CD4-positive, alpha-beta T cell treated with Interleukin-6 for 4 hours (primary cell): ENCODE results near the gene SENP2.
"Not testable (repeated sequence)": the region's sequence is repeated elsewhere in the genome, so short reads cannot be mapped to it uniquely, and the experiment has no call there.

Experiments
- DNase-seq: peaks from one replicate; pipeline ENCODE4 v3.0.0-alpha.2; 2020; ENCODE audit warnings: mixed read lengths

The SENP2 gene

GRCh38 chr3:185585859-185586685, at the start of gene SENP2:
SENP2 (plus strand) TSS chr3:185586295; CDS start chr3:185586414, 119 bp downstream.
- peak; percentile 99 for DNase-seq

GRCh38 chr3:185537369-185537970, 48.6 kb upstream of the SENP2 start:
- DNase-seq = peak; percentile 18

GRCh38 chr3:185539934-185540333, 46.2 kb upstream of the SENP2 start:
- DNase-seq = no peak

- no peak for DNase-seq
Measured at GRCh38 chr3:185540695-185541094, 45.4 kb upstream of the SENP2 start.

- no peak for DNase-seq
Measured at GRCh38 chr3:185549122-185549521, 37.0 kb upstream of the SENP2 start.

- no peak for DNase-seq
Measured at GRCh38 chr3:185549651-185550111, 36.4 kb upstream of the SENP2 start.

GRCh38 chr3:185552358-185552877, 33.7 kb upstream of the SENP2 start, which contains the start of gene LIPH:
LIPH (minus strand) TSS chr3:185552588; CDS start chr3:185552471, 117 bp downstream.
- no peak for DNase-seq

- DNase-seq = no peak
Measured at GRCh38 chr3:185555101-185555501, 31.0 kb upstream of the SENP2 start.

GRCh38 chr3:185555860-185556347, 30.2 kb upstream of the SENP2 start:
- DNase-seq = no peak

- not testable (repeated sequence) for DNase-seq
Measured at GRCh38 chr3:185556640-185557039, 29.5 kb upstream of the SENP2 start.

GRCh38 chr3:185558395-185558794, 27.7 kb upstream of the SENP2 start:
- DNase-seq = no peak

GRCh38 chr3:185559706-185560090, 26.4 kb upstream of the SENP2 start:
- DNase-seq = no peak

GRCh38 chr3:185560676-185561075, 25.4 kb upstream of the SENP2 start:
- no peak for DNase-seq

- DNase-seq = peak; percentile 20
Measured at GRCh38 chr3:185561374-185561943, 24.6 kb upstream of the SENP2 start.

GRCh38 chr3:185561958-185562357, 24.1 kb upstream of the SENP2 start:
- peak; percentile 7 for DNase-seq

- DNase-seq = no peak
Measured at GRCh38 chr3:185572183-185572582, 13.9 kb upstream of the SENP2 start.

- peak; percentile 33 for DNase-seq
Measured at GRCh38 chr3:185575108-185575869, 10.8 kb upstream of the SENP2 start.

- no peak for DNase-seq
Measured at GRCh38 chr3:185582236-185582635, 3.9 kb upstream of the SENP2 start.

GRCh38 chr3:185582871-185583270, 3.2 kb upstream of the SENP2 start:
- no peak for DNase-seq

- no peak for DNase-seq
Measured at GRCh38 chr3:185583925-185584324, 2.2 kb upstream of the SENP2 start.

- DNase-seq = no peak
Measured at GRCh38 chr3:185584686-185585085, 1.4 kb upstream of the SENP2 start.

- DNase-seq = peak; percentile 3
Measured at GRCh38 chr3:185585518-185585858, 607 bp upstream of the SENP2 start.

- no peak for DNase-seq
Measured at GRCh38 chr3:185586686-185587039, 568 bp downstream of the SENP2 start.
